Measurements from ENCODE around the gene HELZ2. TPM values are rescaled to one million over a fixed set of nuclear protein-coding genes. Genes with fewer than 3 reads are reported as not detected.

Gene HELZ2
- total RNA-seq, 1 donor from 2014 or later, result 179 TPM

- no peak for DNase-seq (ENCODE audit: extremely low read depth, low read depth, low spot score)
Observed at GRCh38 chr20:63540417-63541186, 33.4 kb downstream of the HELZ2 start.

GRCh38 chr20:63539441-63540370, 34.3 kb downstream of the HELZ2 start:
- no peak for DNase-seq (ENCODE audit: extremely low read depth, low read depth, low spot score)

- DNase-seq (ENCODE audit: extremely low read depth, low read depth, low spot score), result no peak
Observed at GRCh38 chr20:63539092-63539430, 35.0 kb downstream of the HELZ2 start.

- DNase-seq (ENCODE audit: extremely low read depth, low read depth, low spot score), result no peak
Observed at GRCh38 chr20:63538204-63539091, 35.6 kb downstream of the HELZ2 start.

GRCh38 chr20:63537525-63538203, 36.4 kb downstream of the HELZ2 start:
- no peak for DNase-seq (ENCODE audit: extremely low read depth, low read depth, low spot score)

- DNase-seq (ENCODE audit: extremely low read depth, low read depth, low spot score), result no peak
Observed at GRCh38 chr20:63536997-63537524, 37.0 kb downstream of the HELZ2 start, which contains the start of gene PTK6. Gene PTK6 (minus strand): TSS chr20:63537376. CDS start chr20:63537314, 62 bp downstream.

GRCh38 chr20:63536241-63536977, 37.6 kb downstream of the HELZ2 start:
- DNase-seq (ENCODE audit: extremely low read depth, low read depth, low spot score), result no peak

- no peak for DNase-seq (ENCODE audit: extremely low read depth, low read depth, low spot score)
Observed at GRCh38 chr20:63534831-63535651, 39.0 kb downstream of the HELZ2 start.

- DNase-seq (ENCODE audit: extremely low read depth, low read depth, low spot score), result no peak
Observed at GRCh38 chr20:63534427-63534830, 39.6 kb downstream of the HELZ2 start.

- no peak for DNase-seq (ENCODE audit: extremely low read depth, low read depth, low spot score)
Observed at GRCh38 chr20:63533871-63534393, 40.1 kb downstream of the HELZ2 start.

GRCh38 chr20:63533388-63533787, 40.7 kb downstream of the HELZ2 start:
- no peak for DNase-seq (ENCODE audit: extremely low read depth, low read depth, low spot score)

GRCh38 chr20:63532449-63532971, 41.5 kb downstream of the HELZ2 start:
- no peak for DNase-seq (ENCODE audit: extremely low read depth, low read depth, low spot score)

GRCh38 chr20:63531686-63532448, 42.2 kb downstream of the HELZ2 start:
- DNase-seq (ENCODE audit: extremely low read depth, low read depth, low spot score), result no peak

GRCh38 chr20:63530788-63531160, 43.3 kb downstream of the HELZ2 start:
- no peak for DNase-seq (ENCODE audit: extremely low read depth, low read depth, low spot score)

- DNase-seq (ENCODE audit: extremely low read depth, low read depth, low spot score), result no peak
Observed at GRCh38 chr20:63529861-63530787, 43.9 kb downstream of the HELZ2 start.

- DNase-seq (ENCODE audit: extremely low read depth, low read depth, low spot score), result no peak
Observed at GRCh38 chr20:63529180-63529860, 44.7 kb downstream of the HELZ2 start.
